Skeletal muscle satellite cell (primary cell): ENCODE results near the gene DNAJC1.
"Not testable (repeated sequence)": the region's sequence is repeated elsewhere in the genome, so short reads cannot be mapped to it uniquely, and the experiment has no call there.

Experiments used
- H3K27me3 ChIP-seq: 2 replicates; pipeline ENCODE4 v1.7.0; 2013; ENCODE audit warnings: low read length; ENCODE audit not compliant: control insufficient read depth, insufficient read depth
- H3K36me3 ChIP-seq: 2 replicates; pipeline ENCODE4 v1.7.0; 2013; ENCODE audit warnings: mild to moderate bottlenecking, control low read depth, low read length; ENCODE audit not compliant: insufficient read depth
- H3K4me1 ChIP-seq: 2 replicates; pipeline ENCODE4 v1.7.0; 2013; ENCODE audit warnings: low read length; ENCODE audit not compliant: control insufficient read depth, insufficient read depth
- H3K4me2 ChIP-seq: 2 replicates; pipeline ENCODE4 v1.7.0; 2013; ENCODE audit warnings: mild to moderate bottlenecking, low read length
- H3K4me3 ChIP-seq: 2 replicates; pipeline ENCODE4 v1.7.0; 2013; ENCODE audit warnings: low read length
- H3K9ac ChIP-seq: 2 replicates; pipeline ENCODE4 v1.7.0; 2013; ENCODE audit warnings: mild to moderate bottlenecking, low read depth, low read length, moderate library complexity
- H3K9me3 ChIP-seq: replicated peaks from 2 replicates; pipeline ENCODE4 v1.7.0; 2013; ENCODE audit warnings: mild to moderate bottlenecking, control low read depth, low read length

Gene DNAJC1

DNA sequence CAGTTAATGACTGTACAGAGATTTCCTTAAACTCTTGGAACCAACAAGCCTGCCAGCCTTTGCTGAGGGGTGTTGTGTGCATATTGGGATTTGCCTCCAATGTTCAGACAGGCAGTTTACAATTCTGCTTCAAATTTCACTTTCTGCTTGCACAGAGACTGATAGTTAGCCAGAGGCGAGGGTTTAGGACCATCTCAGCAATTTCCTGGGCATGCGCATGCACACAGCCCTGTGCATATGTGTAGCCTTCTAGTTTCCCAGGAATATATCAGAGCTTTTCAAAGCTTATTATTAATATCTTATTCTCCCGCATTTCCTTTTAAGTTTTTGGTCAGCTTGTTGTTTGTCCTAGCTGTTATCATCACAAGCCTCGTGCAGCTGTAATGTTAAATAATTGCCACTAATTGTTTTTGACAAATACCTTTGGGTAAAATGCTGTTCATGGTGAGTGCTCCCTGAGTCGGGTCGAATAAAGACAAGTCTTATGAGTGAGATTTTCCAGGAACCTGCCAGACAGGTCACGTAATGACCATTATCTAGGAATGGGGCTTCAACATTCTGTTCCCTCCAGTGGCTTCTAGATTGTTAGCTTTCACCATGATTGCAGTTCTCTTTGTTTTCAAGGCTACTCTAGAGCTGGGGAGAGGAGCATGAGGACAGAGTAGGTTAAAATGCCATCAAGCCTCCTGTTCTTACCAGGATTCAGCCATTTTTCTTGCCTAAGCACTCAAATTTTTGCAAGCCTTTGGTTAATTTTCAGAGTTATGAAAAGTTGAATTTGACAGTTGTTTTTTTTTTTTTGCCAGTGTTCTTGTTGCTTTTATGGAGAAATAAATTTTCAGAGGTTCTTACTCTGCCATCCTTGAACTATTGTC, 24.1 kb upstream of the DNAJC1 start:
- Histone ChIP-seq H3K27me3 (peaks cover 22% of the 10 kb centered on the region), H3K4me1 (no peaks in the 10 kb centered on the region), H3K4me3 (no peak overlapping the region), H3K9ac (no peak overlapping the region), H3K4me2 (no peak overlapping the region), H3K9me3 (no peaks in the 10 kb centered on the region), H3K36me3 (no peaks in the 10 kb centered on the region)

DNA sequence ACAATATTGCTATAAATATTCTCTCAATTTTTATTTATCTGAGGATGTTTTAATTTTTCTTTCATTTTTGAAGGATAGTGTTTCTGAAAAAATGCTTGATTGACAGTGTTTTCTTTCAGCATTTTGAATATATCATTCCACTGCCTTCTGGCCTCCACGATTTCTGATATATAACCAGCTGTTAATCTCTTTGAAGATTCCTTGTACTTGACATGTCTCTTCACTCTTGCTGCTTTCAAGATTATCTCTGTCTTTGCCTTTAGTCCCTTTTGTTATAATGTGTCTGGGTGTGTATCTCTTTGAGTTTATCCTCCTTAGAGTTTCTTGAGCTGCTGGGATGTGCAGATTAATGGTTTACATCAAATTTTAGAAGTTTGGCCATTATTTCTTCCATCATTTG, 22.8 kb upstream of the DNAJC1 start:
- H3K9me3 ChIP-seq = no peaks in the 10 kb centered on the region
- no peaks in the 10 kb centered on the region for H3K4me1 ChIP-seq
- H3K4me3 ChIP-seq = no peak overlapping the region
- no peak overlapping the region for H3K4me2 ChIP-seq
- no peaks in the 10 kb centered on the region for H3K36me3 ChIP-seq
- H3K27me3 ChIP-seq = peaks cover 22% of the 10 kb centered on the region
- no peak overlapping the region for H3K9ac ChIP-seq

DNA sequence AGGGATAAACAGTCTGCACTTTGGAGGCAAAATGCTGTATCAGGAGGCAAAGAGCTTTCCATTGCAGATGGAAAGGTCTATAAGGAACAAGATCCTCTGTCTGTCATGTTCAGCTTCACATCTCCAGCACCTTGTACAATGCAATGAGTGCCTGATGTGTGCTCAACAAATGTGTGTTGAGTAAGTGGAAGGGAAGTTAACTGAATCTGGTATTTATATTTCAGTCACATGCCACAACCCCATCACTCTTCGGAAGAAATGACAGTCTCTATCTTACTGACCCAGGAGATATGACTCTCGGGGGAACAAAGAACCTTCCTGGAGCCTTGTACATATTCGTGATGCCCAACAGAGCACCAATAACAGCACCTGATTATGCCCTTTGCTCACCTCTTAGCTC, 20.0 kb upstream of the DNAJC1 start:
- H3K9me3 ChIP-seq = no peaks in the 10 kb centered on the region
- no peaks in the 10 kb centered on the region for H3K4me1 ChIP-seq
- peaks cover 14% of the 10 kb centered on the region for H3K27me3 ChIP-seq
- no peaks in the 10 kb centered on the region for H3K36me3 ChIP-seq
- H3K4me2 ChIP-seq = no peak overlapping the region
- no peak overlapping the region for H3K9ac ChIP-seq
- no peak overlapping the region for H3K4me3 ChIP-seq

DNA sequence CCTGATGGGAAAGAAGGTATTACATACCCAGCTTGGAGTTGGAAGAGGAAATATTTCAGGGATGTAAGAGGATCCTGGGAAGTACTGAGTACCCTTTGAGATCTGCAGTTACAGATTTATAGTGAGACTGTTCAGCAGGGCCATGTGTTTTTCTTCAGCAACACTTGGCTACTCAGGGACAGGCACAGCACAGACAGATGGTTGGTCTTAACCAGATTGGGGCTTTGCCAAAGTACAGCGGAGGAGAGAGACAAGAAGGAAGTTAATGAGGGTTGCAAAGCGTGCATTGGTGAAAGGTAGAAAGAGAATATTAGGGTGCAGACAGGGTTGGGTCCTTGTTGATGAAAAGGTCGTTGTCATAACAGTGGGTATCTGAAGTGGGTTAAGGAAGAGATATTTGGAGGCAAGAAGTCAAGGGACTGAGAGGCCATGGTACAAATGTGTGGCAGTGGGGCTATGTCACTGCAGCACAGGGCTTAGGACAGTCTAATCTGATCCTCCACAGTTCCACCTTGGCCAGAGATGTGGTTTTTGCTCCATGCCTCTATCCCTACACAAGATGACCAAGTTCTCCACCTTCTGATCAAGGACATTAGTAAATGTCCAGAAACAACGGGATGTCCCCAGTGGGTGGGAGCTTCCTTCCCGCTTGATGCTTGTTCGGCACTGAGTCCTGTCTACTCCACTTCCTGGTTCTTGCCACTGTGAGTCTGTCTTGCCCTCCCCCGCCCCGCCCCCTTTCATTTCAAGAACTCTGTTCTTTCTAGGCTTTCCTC, 18.9 kb upstream of the DNAJC1 start:
- H3K4me2 ChIP-seq = no peak overlapping the region
- H3K36me3 ChIP-seq = no peaks in the 10 kb centered on the region
- H3K4me1 ChIP-seq = no peaks in the 10 kb centered on the region
- no peak overlapping the region for H3K4me3 ChIP-seq
- no peaks in the 10 kb centered on the region for H3K9me3 ChIP-seq
- H3K27me3 ChIP-seq = peaks cover 14% of the 10 kb centered on the region
- no peak overlapping the region for H3K9ac ChIP-seq

DNA sequence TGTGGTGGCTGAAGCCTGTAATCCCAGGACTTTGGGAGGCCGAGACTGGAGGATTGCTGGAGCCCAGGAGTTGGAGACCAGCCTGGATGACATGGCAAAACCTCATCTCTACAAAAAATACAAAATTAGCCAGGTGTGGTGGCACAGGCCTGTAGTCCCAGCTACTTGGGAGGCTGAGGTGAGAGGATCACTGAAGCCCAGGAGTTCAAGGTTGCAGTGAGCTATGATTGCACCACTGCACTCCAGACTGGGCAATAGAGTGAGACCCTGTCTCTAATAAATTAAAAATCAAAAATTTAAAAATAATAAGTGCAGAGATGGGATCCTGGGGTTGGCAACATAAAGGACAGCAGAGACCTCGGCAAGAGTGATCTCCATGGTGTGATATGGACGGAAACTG, 17.6 kb upstream of the DNAJC1 start:
- not testable (repeated sequence) for H3K27me3 ChIP-seq, H3K36me3 ChIP-seq, H3K4me2 ChIP-seq, H3K9me3 ChIP-seq, H3K4me3 ChIP-seq, H3K4me1 ChIP-seq, H3K9ac ChIP-seq

DNA sequence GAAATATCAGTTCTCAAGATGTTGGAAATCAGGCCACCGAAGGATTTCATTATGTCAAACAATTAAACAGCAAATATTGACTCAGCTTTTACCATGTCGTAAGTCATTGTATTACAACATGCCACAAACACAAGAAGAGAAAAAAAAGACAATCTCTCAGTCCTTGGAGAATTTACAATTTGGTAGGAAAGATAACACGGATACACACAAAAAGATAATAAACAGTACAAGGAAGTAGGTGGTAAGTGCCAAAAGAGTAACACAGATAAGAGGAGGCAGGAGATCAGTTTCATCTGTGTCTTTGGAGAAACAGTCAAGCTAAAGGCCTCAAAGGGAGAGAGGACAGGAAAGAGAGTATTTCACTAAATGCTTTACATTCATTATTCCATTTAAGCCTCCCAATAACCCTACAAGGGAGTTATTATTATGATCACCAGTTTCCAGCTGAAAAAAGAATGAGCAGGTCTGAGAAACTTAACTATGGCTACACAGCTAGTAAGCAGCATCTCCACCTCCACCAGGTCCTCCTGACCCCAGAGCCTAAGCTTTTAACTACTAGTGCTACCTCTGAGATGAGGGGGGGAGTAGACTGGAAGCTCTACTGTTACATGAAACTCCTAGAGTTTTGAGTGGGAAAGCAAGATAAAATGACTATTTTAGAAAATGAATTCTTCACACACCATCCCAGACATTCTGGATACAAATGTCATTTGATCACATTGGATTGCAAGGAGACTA, 13.9 kb upstream of the DNAJC1 start:
- Histone ChIP-seq H3K4me3 (no peak overlapping the region), H3K4me1 (no peaks in the 10 kb centered on the region), H3K9me3 (no peaks in the 10 kb centered on the region), H3K27me3 (no peaks in the 10 kb centered on the region), H3K9ac (no peak overlapping the region), H3K36me3 (no peaks in the 10 kb centered on the region), H3K4me2 (no peak overlapping the region)

DNA sequence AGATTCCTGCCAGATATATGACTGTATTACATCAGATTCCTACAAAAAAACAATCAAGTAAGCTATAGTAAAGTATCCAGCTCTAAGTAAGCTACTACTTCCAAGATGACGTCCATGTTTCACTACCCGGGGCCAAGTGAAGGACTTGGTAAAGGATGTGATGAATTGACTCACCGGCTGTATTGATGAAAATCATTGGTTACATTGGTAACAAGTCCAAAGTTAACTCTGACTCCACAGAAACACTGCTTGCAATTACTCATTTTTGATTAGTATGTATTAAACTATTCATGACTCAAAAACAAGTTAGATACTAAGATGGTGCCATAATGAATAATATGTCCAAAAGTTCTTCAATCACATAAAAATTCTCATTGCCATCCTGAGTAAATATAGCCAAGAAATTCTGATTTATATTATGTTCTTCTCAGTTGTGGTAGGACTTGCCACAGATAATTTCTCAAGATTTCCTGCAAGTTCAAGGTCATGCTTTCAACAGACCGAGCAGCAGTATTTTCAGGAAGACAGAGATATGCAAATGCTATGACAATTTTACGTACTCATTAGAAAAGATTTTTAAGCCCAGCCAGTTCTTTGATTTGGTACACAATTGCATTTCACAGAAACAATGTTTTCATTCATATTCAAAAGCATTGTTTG, 12.6 kb upstream of the DNAJC1 start:
- Histone ChIP-seq H3K27me3 (no peaks in the 10 kb centered on the region), H3K4me3 (no peak overlapping the region), H3K4me1 (no peaks in the 10 kb centered on the region), H3K36me3 (no peaks in the 10 kb centered on the region), H3K4me2 (no peak overlapping the region), H3K9me3 (no peaks in the 10 kb centered on the region), H3K9ac (no peak overlapping the region)

DNA sequence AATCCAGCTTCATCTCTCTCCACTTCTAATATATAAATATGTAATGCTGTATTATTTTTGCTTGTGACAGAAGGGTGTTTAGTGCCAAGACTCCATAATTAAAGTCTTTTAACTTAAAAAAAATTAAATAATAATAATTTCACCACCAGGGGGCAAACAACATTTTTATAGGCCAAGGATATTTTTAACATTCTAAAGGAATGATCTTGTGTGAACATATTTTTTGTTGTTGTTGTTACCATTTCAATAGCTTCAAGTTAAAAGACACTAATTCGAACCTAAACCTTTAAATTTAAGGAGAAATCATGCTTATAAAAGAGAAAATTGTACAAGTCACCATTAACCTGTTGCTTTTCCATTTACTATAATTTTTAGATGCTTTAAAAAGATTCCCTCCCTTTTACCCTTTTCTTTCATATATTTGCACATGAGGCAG, 7.5 kb upstream of the DNAJC1 start:
- Histone ChIP-seq H3K36me3 (no peaks in the 10 kb centered on the region), H3K4me2 (no peak overlapping the region), H3K4me1 (no peaks in the 10 kb centered on the region), H3K9me3 (no peaks in the 10 kb centered on the region), H3K4me3 (no peak overlapping the region), H3K9ac (no peak overlapping the region), H3K27me3 (peaks cover 7% of the 10 kb centered on the region)

DNA sequence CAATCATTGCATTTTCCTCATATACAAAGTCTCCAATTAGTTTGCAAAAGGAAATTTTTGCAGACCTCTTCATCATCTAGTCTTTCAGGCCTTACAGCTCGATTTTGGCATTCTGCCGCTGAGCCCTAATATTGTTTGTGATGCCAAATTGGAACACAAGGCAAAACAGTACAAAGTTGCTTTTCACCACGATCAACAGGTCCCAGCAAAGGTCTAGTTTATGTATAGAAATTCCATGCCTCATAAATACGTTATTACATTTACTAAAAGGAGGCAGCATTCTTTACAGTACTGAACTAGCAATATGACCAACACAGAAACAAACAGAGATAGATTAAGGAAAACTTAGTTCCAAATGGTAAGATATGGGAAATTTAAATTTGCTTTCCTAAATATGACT, 7.0 kb upstream of the DNAJC1 start:
- no peaks in the 10 kb centered on the region for H3K36me3 ChIP-seq
- H3K4me3 ChIP-seq = no peak overlapping the region
- H3K9me3 ChIP-seq = no peaks in the 10 kb centered on the region
- no peak overlapping the region for H3K4me2 ChIP-seq
- no peak overlapping the region for H3K9ac ChIP-seq
- peaks cover 7% of the 10 kb centered on the region for H3K27me3 ChIP-seq
- no peaks in the 10 kb centered on the region for H3K4me1 ChIP-seq

DNA sequence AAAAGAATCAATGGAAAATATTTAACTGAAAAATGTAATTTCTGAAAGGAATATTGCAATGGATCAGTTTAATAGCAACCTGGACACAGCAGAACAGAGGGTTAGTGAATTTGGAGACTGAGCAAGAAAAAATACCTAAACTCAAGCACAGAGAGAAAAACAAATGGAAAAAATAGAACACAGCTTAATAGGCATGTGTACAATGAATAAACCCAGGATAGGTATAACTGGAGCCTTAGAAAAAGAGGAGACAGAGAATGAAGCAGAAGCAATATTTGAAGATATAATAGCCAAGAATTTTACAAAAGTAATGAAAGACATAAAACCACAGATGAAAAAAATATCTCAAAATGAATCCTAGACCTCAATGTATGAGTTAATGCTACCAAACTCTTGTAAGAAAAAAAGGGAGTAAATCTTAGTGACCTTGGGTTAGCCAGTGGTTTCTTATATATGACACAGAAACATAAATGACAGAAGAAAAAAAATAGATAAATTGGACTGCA, 2.9 kb upstream of the DNAJC1 start:
- no peaks in the 10 kb centered on the region for H3K36me3 ChIP-seq
- H3K4me2 ChIP-seq = no peak overlapping the region
- peaks cover 11% of the 10 kb centered on the region for H3K4me1 ChIP-seq
- no peak overlapping the region for H3K9ac ChIP-seq
- H3K4me3 ChIP-seq = no peak overlapping the region
- H3K27me3 ChIP-seq = peaks cover 7% of the 10 kb centered on the region
- no peaks in the 10 kb centered on the region for H3K9me3 ChIP-seq

DNA sequence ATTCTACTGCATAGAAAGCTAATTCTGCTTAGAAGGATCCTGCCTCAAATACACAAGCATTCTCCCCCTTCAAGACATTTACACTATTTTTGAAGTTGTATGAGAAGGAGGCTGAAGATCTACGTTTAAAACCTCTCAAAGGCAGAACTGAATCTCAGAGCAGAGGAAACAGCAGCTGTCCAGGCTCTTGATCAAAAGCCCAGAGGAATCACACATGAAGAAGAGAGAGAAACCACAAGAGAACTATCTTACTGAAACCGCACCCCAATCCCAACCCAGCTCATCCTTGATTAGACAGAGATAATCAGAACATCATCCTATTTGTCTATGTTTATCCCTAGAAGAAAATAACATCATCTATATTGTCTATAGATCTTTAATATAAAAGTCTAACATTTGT, 2.2 kb upstream of the DNAJC1 start:
- Histone ChIP-seq H3K4me3 (no peak overlapping the region), H3K36me3 (no peaks in the 10 kb centered on the region), H3K27me3 (peaks cover 7% of the 10 kb centered on the region), H3K4me2 (no peak overlapping the region), H3K9ac (no peak overlapping the region), H3K9me3 (no peaks in the 10 kb centered on the region), H3K4me1 (peaks cover 11% of the 10 kb centered on the region)
